Measurements from ENCODE around the gene TBC1D17.

Gene TBC1D17

DNA sequence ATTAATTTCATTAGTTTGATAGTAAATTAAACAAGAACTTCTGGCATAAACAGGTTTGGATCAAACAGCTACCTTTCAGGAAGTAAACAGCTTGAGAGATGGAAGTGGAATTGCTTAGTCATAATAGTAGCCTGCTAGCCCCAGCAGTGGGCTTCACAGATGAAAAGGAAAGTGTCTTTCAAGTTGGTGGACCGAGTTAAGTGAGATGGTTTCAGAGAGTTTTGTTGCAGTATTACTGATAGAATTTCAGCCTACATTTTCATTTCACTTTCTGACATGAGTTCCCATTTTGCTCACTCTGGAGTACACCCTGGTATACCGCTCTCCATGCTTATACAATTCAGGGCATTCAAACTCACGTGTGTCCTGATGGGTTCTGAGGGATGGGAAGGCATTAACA, 28.6 kb upstream of the TBC1D17 start:
- no peak for DNase-seq (ENCODE audit: low spot score)

DNA sequence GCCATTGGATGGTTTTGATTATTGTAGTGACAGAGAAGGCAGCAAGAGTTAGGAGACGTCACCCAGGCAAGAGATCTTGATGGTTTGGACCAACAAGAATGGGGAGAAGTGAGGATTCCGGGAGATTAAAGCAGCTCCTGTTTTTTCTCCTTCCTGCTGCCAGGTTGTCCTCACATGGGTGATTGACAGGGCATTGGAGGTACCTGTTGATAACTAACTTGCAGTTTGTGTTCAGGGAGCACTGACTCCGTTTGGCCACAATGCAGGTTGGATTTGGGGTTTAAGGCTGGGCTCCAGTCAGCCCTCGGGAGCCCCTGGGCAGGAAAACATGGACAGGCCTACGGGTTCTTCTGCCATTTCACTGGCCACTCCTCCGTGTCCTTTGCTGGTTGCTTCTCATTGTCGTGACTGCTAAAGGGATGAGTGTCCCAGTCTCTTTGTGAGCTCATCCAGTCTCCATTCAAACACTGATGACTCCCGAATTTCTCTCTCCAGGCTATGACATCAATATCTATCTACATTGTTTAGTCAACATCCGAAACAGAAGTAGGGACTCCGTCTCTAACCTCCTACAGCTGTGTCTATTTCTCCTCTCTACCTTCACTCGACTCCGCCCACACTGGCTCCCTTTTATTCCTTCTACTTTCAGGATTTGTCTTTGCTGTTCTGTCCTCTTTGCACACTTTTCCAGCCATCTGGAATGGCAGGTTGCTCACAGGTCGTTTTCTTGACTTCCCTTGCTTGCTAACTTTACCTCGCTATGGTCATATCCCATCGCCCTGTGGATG, 27.9 kb upstream of the TBC1D17 start:
- peak; percentile 57 for DNase-seq (ENCODE audit: low spot score)

DNA sequence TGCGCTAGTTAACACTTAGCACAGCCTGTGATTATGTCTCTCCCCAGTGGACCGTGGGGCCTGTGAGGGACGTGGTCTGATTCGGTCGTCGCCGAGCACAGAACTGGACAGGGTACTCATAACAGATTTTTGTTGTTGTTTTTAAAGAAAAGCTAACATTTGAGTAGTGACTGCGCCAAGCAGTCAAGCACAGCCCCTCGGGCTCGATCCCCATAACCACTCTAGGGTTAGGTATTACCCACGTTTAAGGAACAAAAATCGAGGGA, 27.3 kb upstream of the TBC1D17 start:
- no peak for DNase-seq (ENCODE audit: low spot score)

DNA sequence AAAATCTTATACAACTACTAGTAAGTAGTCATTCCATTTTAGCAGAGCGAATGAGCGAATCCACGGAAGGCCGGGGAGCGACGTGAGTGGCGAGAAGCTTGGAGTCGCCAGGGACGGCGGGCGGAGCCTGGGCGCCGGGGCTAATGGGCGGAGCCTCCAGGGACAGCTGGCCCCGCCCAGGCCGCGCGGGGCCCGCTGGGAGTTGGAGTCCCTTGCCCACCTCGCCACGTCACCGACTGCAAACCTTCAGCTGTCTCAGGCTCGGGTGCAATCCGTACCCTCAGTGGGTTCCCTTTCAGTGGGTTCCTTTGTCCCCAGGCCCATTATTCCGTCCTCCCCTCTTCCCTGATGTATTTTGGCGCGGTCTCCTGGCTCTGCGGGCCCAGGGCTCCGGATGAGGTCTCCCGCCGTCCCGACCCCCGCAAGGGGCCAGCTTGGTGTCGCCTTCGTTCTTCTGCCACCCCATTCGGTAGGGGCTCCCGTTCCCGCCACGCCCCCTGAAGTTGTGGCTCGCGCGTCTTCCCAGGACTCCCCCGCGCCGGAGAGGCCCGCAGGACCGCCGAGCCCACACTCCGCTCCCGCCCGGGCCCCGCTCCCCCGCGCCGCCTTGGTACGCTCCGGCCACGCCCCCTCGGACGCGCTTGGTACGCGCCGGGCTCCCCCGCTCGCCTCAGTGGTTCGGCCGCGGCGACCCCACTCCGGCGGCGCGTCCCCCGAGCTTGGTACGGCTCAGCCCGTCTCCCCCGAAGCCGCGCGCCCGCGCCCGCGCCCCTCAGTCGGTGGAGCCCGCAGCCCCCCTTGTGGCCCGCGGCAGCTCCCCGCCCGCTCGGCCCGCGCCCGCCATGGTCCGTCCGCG, 26.8 kb upstream of the TBC1D17 start, which contains the start of gene PTOV1:
Gene PTOV1, plus strand, starts transcription at position 673 of the 856 bp plus-strand sequence.
- DNase-seq (ENCODE audit: low spot score), result peak; percentile 92

DNA sequence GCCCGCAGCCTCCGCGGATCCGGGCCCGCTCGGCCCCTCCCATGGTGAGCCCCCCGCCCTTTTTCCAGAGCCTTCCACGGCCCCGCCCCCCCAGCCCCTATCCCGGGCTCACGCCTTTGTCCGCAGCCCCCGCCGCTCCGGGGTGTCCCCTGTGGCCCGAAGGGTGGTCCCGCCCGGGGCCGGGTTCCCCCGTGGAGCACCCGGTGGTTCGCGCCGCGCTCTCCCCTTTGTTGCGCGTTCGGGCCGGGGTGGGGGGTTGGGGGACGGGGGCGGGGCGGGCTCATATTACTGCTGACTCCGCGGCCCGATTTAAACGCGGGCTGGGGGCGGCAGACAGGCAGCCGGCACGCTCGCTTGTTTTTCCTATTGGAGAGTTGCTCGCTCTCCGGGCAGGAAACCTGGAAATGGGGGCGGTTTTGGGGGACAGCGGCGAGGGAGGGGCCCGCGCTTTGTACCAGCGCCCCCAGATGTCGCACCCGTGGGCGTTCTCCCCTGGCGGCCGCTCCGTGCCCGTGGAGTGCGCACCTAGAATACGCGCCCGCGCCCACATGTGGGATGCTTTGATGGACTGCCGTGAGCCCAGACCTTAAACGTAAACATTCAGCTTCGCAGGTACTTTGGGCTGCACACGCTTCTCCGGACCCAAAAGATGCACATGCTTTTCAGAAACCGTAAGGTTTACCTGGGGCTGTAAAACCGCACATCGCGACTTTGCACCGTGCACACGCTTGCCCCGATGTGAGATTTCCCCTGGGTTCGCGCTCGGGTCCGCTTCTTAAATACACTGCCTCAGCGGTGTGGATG, 25.8 kb upstream of the TBC1D17 start:
- DNase-seq (ENCODE audit: low spot score), result peak; percentile 59

DNA sequence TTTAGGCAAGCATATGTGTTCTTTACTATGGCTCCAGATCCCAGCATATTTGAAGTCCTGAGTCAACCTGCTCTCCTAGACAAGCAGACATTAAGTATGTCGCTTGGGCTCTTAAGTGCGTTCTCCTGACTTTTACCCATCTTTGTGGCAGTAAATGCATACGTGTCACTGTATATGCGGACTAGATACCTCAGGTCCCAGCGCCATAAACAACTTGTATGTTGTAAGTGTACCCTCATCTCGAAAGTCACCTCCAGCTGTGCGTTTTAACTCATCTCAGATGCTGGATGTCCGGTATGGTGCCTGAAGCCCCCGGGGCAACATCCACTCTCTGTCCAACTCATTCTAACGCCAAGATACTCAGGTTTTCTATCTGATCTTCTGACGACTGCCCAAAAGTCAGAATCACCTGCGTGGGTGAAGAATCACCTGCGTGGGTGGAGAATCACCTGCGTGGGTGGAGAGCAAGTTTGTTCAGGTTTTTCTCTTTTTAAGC, 24.8 kb upstream of the TBC1D17 start:
- peak; percentile 44 for DNase-seq (ENCODE audit: low spot score)

DNA sequence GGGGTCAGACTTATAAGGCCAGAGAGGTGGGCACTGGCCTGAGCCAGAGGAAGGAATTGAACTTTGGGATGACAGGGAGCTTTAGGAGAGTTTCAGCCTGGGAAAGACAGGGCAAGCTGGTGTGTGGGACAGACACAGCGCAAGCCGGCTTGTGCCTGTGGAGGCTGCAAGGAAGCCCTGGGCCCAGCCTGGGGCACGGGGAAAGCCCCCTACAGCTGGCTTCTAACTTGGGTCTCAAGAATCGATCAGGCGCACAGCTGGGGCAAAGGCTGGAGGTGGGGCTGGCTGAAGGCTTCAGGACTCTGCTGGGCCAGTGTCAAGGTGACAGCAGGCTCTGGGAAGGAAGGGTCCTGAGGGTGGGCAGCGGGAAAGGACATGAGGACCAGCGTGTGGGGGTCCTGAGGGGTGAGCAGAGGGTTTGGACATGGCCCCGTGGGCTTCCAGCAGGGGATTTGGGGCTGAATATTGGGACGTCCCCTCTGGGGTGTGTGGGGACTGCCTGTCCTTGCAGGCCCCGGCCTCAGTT, 23.6 kb upstream of the TBC1D17 start:
- DNase-seq (ENCODE audit: low spot score), result no peak

DNA sequence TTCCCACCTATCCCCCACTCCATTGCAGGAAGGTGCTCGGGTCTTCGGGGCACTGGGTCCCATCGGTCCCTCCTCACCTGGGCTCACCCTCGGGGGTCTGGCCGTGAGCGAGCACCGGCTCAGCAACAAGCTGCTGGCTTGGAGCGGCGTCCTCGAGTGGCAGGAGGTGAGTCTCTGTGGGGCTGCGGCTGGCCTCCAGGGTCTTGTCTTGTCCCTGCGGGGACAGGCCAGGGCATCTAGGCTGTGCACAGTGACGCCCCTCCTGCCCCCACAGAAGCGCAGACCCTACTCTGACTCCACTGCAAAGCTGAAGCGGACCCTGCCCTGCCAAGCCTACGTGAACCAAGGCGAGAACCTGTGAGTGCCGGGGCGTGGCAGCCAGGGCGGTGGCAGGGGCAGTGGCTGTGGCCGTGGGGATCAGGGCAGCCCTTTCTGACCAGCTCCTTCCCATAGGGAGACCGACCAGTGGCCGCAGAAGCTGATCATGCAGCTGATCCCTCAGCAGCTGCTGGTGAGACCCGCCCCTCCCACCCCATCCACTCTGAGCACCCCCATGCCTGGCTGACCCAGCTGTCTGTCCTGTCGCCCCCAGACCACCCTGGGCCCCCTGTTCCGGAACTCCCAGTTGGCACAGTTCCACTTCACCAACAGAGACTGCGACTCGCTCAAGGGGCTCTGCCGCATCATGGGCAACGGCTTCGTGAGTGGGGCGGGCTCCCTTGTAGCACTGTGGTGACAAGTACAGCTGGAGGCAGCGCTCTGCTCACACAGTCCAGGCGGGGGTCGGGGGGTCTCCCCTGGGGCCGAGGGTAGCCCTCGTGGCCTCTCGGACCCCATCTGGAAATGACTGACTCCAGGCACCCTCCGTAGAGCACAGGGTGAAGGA, 22.9 kb upstream of the TBC1D17 start:
- DNase-seq (ENCODE audit: low spot score), result no peak

DNA sequence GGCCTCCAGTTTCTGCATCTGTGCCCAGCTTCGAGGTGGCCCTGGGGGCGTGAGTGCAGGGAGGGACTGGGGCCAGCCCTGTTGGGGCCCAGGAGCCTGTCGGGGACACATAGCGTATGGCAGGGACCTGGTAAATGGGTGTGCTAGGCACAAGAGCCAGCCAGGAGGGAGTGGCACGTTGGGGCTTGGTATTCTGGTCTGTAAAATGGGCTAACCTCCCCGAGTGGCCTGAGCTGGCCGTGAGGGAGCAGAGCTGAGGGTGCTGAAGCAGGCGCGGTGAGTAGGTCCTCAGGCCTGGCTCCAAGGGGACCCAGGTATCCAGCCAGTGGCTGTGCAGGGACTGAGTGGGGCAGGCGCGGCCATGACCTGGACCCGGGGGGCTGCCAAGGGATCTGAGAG, 22.2 kb upstream of the TBC1D17 start:
- no peak for DNase-seq (ENCODE audit: low spot score)

DNA sequence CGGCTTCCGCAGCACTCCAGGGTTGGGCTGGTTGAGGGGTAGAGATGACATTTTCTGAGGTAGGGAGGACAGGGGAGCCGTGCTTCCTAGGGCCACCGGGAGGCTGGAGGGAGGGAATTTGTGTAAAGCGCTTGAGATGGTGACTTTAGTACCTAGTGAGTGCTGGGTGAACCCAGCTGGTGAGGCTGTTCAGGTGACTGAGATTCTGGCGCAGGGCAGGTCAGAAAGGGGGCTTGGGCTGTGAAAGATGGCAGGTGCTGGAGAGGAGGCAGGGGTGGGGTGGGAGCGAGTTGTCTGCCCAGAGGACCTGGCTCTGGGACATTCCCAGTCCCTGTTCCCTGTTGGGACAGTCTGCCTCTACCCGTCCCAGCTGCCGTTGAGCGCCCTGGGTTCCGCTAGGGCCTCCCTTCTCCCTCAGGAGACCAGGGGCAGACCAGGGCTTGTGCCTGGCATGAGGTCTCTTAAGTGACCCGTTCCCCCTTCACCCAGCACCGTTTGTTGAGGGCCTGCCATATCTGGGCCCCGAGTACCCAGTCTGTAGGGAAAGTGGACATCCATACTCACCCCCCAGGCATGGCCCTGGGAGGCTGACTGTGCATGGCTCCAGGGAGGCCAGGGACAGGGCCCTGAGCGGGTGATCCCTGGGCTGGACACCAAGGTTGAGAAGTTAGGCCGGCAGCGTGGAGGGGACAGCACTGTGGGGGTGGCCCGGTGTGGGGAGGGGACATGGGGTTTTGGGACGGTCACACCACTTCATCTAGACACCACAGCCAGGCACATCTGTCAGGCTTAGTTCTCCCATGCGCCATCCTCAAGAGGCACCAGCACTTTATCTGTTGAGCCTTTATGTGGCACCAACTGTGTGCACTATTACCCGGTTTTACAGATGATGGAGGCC, 21.6 kb upstream of the TBC1D17 start:
- peak; percentile 25 for DNase-seq (ENCODE audit: low spot score)

DNA sequence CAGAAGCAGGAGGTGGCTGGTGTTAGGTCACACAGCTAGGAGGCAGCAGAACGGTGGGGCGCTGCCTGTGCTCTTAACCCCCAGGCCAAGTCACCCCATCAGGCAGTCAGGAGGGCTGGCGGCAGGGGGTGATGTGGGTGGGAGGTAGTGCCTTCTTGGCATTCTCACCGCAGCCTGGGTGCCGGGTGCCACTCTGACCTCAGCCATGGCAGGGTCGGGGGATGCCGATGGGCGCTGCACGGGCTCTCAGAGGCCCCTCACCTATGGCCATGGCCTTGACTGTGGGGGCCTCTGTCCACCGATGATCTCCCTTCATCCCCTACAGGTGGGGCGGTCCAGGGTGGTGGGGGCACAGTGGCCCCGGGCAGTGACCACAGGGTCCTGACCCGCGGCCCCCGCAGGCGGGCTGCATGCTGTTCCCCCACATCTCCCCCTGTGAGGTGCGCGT, 20.9 kb upstream of the TBC1D17 start:
- DNase-seq (ENCODE audit: low spot score), result peak; percentile 47

DNA sequence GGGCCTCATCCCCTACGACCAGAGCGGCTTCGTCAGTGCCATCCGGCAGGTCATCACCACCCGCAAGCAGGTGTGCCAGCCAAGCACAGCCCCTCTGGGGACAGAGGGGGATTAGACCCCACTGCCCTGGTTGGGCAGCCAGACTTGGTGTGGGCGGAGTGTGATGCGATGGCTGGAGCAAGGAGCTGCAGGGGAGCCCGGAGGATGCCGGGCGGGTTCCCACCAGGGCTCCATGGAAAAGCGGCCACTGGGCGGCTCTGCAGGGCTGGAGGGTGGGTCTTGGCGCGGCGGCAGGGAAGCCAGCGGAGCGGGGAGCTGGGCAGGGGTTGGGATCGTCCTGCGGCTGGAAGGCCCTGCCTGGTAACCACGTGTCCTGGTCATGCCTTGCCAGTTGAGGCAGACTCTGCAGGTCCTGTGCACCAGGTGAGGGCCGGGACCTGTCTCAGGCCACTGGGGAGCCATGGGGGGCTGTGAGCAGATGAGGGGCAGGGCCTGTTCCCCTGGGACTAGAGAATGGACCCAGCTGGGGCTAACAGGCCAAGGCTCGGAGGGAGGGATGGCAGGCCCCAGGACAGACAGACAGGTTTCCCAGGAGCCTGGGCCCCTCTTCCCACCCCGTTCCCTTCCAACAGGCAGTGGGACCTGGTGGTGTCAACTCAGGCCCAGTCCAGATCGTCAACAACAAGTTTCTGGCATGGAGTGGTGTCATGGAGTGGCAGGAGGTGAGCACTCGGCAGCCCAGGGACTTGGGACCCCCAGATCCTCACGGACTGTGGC, 20.3 kb upstream of the TBC1D17 start:
- peak; percentile 26 for DNase-seq (ENCODE audit: low spot score)

DNA sequence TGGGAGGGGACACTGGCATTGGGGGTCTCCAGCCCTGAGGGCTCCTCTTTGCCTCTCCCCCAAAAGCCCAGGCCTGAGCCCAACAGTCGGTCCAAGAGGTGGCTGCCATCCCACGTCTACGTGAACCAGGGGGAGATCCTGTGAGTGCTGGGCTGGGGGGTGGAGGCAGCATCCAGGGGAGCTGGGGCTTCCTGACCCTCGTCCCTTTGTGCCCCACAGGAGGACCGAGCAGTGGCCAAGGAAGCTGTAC, 19.7 kb upstream of the TBC1D17 start:
- DNase-seq (ENCODE audit: low spot score), result no peak

DNA sequence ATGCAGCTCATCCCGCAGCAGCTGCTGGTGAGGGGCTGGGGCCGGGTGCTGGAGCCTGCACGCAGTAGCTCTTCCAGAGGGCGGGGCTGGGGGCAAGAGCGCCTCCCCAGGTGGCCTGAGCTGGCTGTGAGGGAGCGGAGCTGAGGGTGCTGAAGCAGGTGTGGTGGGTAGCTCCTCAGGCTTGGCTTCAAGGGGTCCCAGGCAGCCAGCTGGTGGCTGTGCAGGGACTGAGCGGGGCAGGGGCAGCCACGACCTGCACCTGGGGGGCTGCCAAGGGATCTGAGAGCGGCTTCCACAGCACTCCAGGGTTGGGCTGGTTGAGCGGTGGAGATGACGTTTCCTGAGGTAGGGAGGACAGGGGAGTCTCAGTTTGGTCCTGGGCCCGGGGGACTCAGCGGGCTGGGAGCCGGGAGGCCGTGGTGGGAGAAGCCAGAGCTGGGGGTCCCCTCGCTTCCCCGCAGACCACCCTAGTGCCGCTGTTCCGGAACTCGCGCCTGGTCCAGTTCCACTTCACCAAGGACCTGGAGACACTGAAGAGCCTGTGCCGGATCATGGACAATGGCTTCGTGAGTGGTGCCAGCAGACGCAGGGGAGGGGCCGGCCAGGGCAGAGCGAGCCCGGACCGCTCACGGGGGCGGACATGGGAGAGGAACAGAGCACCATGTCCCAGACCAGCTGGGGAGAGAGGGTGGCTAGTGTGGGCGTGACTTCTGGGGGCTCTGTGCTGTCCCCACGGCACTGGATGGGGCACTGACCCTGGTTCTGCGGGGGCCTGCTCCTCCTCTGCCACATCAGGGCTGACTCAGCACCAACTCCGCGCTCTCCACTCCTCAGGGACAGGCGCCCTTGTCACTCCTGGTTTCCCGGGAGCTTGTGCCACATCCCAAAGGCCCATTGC, 19.2 kb upstream of the TBC1D17 start:
- peak; percentile 30 for DNase-seq (ENCODE audit: low spot score)

DNA sequence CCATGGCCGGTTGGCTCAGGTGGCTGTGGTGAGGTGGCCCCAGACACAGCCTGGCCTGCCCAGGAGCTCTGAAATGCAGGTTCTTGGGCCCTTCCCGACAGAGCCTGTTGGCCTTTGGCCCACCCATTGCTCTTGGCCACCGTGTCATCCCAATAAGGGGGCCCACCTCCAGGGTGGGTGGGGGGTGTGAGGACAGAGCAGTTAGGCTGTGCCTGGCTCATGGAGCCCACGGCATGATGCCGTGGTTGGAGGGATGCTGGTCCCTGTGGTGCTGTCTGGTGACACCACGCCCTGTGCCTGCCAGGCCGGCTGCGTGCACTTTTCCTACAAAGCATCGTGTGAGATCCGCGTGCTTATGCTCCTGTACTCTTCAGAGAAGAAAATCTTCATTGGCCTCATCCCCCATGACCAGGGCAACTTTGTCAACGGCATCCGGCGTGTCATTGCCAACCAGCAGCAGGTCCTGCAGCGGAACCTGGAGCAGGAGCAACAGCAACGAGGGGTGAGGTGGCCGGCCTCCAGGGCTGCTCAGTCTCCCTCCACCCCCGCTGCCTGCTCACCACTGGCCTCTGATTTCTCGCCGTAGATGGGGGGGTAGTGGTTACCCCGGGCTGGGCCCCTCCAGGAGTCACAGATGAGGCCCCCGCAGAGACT, 17.7 kb upstream of the TBC1D17 start:
- DNase-seq (ENCODE audit: low spot score), result no peak

DNA sequence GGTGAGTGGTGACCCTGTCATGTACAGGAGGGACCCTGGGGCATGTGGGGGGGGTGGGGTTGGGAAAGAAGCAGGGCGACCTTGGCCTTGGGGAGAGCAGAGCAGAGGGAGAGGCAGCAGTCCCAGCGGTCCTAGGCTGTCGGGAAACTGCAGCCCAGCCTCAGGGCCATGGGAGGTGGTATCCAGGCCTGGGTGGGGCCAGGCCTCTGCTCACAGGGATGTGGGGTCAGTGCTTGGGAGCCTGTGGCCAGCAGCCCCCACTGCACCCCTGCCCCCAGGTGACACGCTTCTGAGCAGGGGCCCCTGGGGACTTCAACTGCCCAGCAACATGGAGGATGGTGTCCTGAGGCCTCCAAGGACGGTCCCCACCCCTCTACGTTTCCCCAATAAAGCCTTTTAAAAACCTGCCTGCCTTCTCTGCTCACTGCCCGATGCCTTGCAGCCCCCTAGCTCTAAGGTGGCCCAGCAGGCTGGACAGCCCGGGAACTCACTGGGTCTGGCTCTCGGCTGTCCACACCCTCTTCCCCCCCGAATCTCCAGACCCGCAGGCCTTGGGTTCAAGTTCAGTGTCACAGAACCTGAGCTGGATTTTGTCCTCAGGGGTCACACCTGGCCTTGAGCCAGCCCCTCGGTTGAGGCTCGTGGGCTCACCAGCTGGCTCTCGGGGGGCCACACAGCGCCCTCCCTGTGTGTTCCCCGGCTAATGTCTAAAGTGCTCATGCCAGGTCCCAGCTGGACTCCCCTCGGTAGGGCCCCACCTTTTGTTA, 17.0 kb upstream of the TBC1D17 start:
- no peak for DNase-seq (ENCODE audit: low spot score)

DNA sequence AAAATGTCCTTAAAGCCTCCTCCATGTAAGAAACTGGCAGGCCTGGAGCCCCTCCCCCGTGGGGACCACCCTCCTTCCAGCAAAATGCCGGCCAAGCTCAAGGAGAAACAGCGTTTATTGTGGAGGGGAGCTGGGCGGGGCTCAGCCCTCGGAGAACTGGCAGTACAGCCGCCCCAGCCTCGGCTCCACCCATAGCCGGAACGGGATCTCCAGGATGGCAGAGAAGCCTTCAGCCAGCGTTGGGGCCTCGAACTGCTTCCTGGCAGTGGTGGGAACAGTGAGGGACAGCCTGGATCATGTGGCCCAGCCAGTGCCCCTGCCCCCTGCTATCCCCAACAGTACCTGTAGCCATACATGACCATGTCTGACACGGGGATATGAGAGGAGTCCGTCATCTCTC, 16.4 kb upstream of the TBC1D17 start:
- no peak for DNase-seq (ENCODE audit: low spot score)

Data from RKO (cell line).